ENCODE results near the gene MGAT4B. TPM values are rescaled to one million over a fixed set of nuclear protein-coding genes. Genes with fewer than 3 reads are reported as not detected.

The MGAT4B gene
- total and polyA plus RNA-seq, 2 of the 13 experiments (the other 11 are each of a cell fraction or from before 2014, with no cell fraction given) = 93.5 to 130 TPM

GRCh38 chr5:179777909-179778308, 28.8 kb downstream of the MGAT4B start (continued):
- TF ChIP-seq AKNA (CRISPR knock-in tag; IDR thresholded peaks at IDR 0.05; ENCODE audit: borderline replicate concordance) = no peak
- no peak for TF ChIP-seq PITX1 (CRISPR knock-in tag; IDR thresholded peaks at IDR 0.05)
- TF ChIP-seq ZNF652 (CRISPR knock-in tag; IDR thresholded peaks at IDR 0.05; ENCODE audit: borderline replicate concordance, low read depth) = no peak
- TF ChIP-seq ZNF790 (CRISPR knock-in tag; IDR thresholded peaks at IDR 0.05; ENCODE audit: borderline replicate concordance) = no peak
- no peak for TF ChIP-seq POLR2AphosphoS5 (IDR thresholded peaks at IDR 0.05; ENCODE audit: low read depth, low read length)
- no peak for TF ChIP-seq BRD4 (CRISPR knock-in tag; IDR thresholded peaks at IDR 0.05)
- TF ChIP-seq CREM (IDR thresholded peaks at IDR 0.05) = no peak
- TF ChIP-seq CREM (CRISPR knock-in tag; IDR thresholded peaks at IDR 0.05) = no peak

- no peaks in the 10 kb centered on the region for H3K27me3 ChIP-seq (ENCODE audit: control insufficient read depth in 1 of 2, insufficient read depth in 2 of 2, low read length in 2 of 2)
- ChIA-PET POLR2A (no interaction called here), CTCF (ENCODE audit: low intra/inter-chr PET ratio, low total read pairs) (no interaction called here)
- ATAC-seq (no peak), DNase-seq (ENCODE audit: low spot score) (no peak), FAIRE-seq (no peak)
- H4K20me1 ChIP-seq (ENCODE audit: insufficient read depth, low read length) = no peaks in the 10 kb centered on the region
- H3K79me2 ChIP-seq (ENCODE audit: insufficient read depth, low read length) = no peaks in the 10 kb centered on the region
- no peak overlapping the region for H3K4me2 ChIP-seq (ENCODE audit: low read depth, low read length)
- no peaks in the 10 kb centered on the region for H3K4me1 ChIP-seq (ENCODE audit: insufficient read depth, low read length)
- H3K4me3 ChIP-seq (replicated peaks in 1 of 3; ENCODE audit: insufficient read depth in 1 of 3, low read depth in 2 of 3, low read length in 3 of 3) = no peak overlapping the region
- no peaks in the 10 kb centered on the region for H3K9me3 ChIP-seq (ENCODE audit: low read length)
- in situ Hi-C loops (cut with HindIII; ENCODE audit: extremely low pct_ligation_motif_present, low pct_unique_long_range_greater_than_20kb) (no loop called here), intact Hi-C loops (cut with micrococcal nuclease; ENCODE audit: unreplicated experiment) (no loop called here)
- H3K9ac ChIP-seq (ENCODE audit: insufficient read depth, low read depth, low read length) = no peak overlapping the region
- no peak overlapping the region for H2AFZ ChIP-seq (ENCODE audit: low read length)
- BruUV-seq (replicated peaks) = no TSS peak
- no peak overlapping the region for H3K27ac ChIP-seq (ENCODE audit: extremely low read length, insufficient read depth, low read length)
- TF ChIP-seq ZNF446 (CRISPR knock-in tag; IDR thresholded peaks at IDR 0.05) (no peak), PRMT3 (CRISPR knock-in tag; IDR thresholded peaks at IDR 0.05; ENCODE audit: borderline replicate concordance, low read depth) (no peak)
- WGBS (ENCODE audit: low lambda C conversion rate) = 95% methylated on average over 6 of the region's 10 CpGs
- peaks cover 24 to 62% of the 10 kb centered on the region in 2 experiments for H3K36me3 ChIP-seq (replicated peaks in 1 of 2; ENCODE audit: control insufficient read depth in 1 of 2, insufficient read depth in 2 of 2, low read length in 2 of 2)
Measured at GRCh38 chr5:179777456-179777855, 29.2 kb downstream of the MGAT4B start.

All from HepG2 (cell line).